Epithelial cell of proximal tubule (primary cell): ENCODE data around the gene CACNG8. TPM values are rescaled to one million over a fixed set of nuclear protein-coding genes. Genes with fewer than 3 reads are reported as not detected.
"Not testable (repeated sequence)": the region's sequence is repeated elsewhere in the genome, so short reads cannot be mapped to it uniquely, and the experiment has no call there.

Source experiments
- DNase-seq: peaks from one replicate; pipeline ENCODE4 v3.0.0-alpha.2; 2011; ENCODE audit warnings: low read depth
- H3K4me3 ChIP-seq: 2 replicates; pipeline ENCODE4 v1.5.1; 2011; ENCODE audit warnings: low read depth, mild to moderate bottlenecking, low read length
- CTCF ChIP-seq: conservative IDR thresholded peaks from 2 replicates; pipeline ENCODE4 v1.5.1; 2012; ENCODE audit warnings: low read depth, mild to moderate bottlenecking, low read length
- total RNA-seq: library from RNA; depleted of rRNA; stranded (reverse); fragments of >200 nt; gene quantifications from 2 replicates; pipeline ENCODE4 v1.2.3, GENCODE V29; 2015

The CACNG8 gene
- total RNA-seq, 1 donor from 2014 or later: not detected

- no peak overlapping the region for H3K4me3 ChIP-seq
- no peak for DNase-seq
- peak; percentile 62 for TF ChIP-seq CTCF
These were observed 67.3 kb downstream of the CACNG8 start for GRCh38 chr19:54029930-54030490.

DNA sequence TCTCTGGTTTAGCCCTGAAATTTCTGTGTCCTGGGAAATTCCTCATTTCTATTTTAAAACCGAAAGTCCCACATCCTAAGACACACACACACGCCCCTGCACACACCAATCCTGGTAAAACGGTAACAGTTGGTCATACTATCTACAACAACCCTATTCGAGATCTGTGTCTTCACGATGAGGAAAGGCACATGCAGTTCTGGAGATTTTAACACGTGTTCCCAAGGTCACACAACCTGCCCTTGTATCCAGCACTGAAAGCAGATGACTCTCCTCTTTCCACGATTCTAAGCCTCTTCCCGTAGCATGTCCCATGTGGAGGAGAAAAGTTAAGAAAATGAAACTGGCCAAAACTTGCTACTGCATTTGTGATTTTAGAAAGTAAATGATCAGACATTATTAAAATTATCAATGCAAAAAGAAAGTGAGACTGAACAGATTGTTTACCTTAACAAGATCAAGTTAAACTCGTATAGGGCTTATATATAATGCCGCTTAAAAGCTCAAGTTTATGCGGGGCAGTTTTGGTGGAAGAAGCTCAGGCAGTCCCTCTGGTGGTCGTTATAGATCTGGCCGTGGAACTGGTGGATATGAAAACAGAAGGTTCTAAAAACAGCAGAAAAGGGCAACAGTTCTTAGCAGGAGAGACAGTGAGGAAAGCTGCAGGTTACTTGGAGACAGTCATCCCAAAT lies 68.3 kb downstream of the CACNG8 start:
- no peak for DNase-seq
- TF ChIP-seq CTCF: peak; percentile 28
- no peak overlapping the region for H3K4me3 ChIP-seq

DNA sequence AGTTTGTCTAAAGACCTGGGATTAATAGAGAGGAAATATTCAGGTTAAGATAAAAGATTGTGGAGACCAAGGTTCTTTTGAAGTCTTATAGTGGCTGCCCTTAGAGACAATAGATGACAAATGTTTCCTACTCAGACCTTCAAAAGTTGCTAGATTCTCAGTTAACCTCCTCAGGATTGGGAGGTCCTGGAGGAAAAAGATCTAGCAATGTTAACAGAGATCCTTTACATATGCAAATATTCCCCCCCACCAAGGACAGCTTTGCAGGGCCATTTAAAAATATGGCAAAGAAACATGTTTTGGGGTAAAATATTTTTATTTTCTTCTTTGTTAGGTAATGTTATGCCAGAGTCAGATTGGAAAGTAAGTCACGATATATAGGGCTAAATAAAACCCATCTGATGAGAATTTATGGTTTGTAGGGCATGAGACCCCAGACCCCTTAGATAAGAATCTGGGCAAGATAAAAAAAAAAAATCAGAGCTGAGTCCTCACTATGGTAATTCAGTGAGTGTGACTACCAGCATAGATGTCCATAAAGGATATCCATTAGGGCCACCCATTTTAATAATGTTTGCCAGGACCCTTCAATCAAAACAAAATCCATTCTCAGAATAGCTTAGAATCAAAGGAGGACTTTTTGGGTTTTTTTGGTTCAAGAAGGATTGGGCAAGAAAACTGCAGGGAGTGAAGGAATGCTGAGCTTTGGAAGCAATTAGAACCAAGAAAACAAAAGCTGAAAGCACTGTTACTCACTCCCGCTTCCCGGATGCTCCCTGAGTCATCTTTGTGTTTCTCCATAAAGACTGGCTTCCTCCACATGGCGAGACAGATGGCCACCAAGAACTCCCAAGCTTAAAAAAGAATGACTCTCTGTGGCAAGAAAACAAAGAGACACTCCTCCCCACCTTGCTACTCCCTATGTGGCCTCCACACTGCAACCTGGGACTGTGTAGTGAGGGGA lies 72.8 kb downstream of the CACNG8 start:
- no peak overlapping the region for H3K4me3 ChIP-seq
- no peak for DNase-seq
- TF ChIP-seq CTCF: no peak

GRCh38 chr19:54036542-54036941 lies 73.8 kb downstream of the CACNG8 start:
- not testable (repeated sequence) for H3K4me3 ChIP-seq, DNase-seq

Other genes with a start within 250 kb of the CACNG8 start
- not detected in 2 replicates for gene NLRP12, start 138.6 kb upstream of the CACNG8 start, total RNA-seq
- gene MYADM, start 95.1 kb upstream of the CACNG8 start, total RNA-seq: 48.7 and 59.5 TPM in 2 replicates
- 1.3 TPM in 1 of 2 replicates, not detected in the other for gene PRKCG, start 80.7 kb upstream of the CACNG8 start, total RNA-seq
- gene CACNG7, start 53.7 kb upstream of the CACNG8 start, total RNA-seq: not detected in 2 replicates
- 0.29 and 0.94 TPM in 2 replicates for gene CACNG6, start 28.7 kb downstream of the CACNG8 start, total RNA-seq
- 0.75 TPM in 1 of 2 replicates, not detected in the other for gene VSTM1, start 101.0 kb downstream of the CACNG8 start, total RNA-seq
- gene TARM1, start 118.4 kb downstream of the CACNG8 start, total RNA-seq: not detected in 2 replicates
- 0.22 TPM in 1 of 2 replicates, not detected in the other for gene OSCAR, start 137.9 kb downstream of the CACNG8 start, total RNA-seq
- 35.9 and 39.6 TPM in 2 replicates for gene NDUFA3, start 139.9 kb downstream of the CACNG8 start, total RNA-seq
- 22.1 and 39.6 TPM in 2 replicates for gene TFPT, start 152.7 kb downstream of the CACNG8 start, total RNA-seq
- 64.3 and 111 TPM in 2 replicates for gene PRPF31, start 152.8 kb downstream of the CACNG8 start, total RNA-seq
- gene CNOT3, start 174.8 kb downstream of the CACNG8 start, total RNA-seq: 17.7 and 20.5 TPM in 2 replicates
- 6.7 and 11.5 TPM in 2 replicates for gene LENG1, start 196.8 kb downstream of the CACNG8 start, total RNA-seq
- 3.7 and 9.5 TPM in 2 replicates for gene TMC4, start 210.2 kb downstream of the CACNG8 start, total RNA-seq
- 109 and 218 TPM in 2 replicates for gene MBOAT7, start 226.6 kb downstream of the CACNG8 start, total RNA-seq
- 154 and 174 TPM in 2 replicates for gene TSEN34, start 228.4 kb downstream of the CACNG8 start, total RNA-seq
- gene RPS9, start 237.9 kb downstream of the CACNG8 start, total RNA-seq: 2,374 and 2,446 TPM in 2 replicates